Mesothelial cell of epicardium (in vitro differentiated cells): Measurements from ENCODE around the gene PNMA6F. TPM values are rescaled to one million over a fixed set of nuclear protein-coding genes. Genes with fewer than 3 reads are reported as not detected.

Source experiments
- total RNA-seq: library from RNA; stranded (reverse); gene quantifications from 3 replicates; pipeline ENCODE4 v1.2.1, GENCODE V29; 2021

The PNMA6F gene
- total RNA-seq, 1 donor from 2014 or later = not detected

Other genes starting within 250 kb of the PNMA6F start
- gene PNMA6A, start 249.3 kb downstream of the PNMA6F start, total RNA-seq = 4.9 to 5.2 TPM (median 5.1 TPM) in 3 replicates
- not detected in 3 replicates for gene MAGEA1, start 142.5 kb downstream of the PNMA6F start, total RNA-seq
- 16.0 to 17.6 TPM (median 17.5 TPM) in 3 replicates for gene ZNF275, start 12.4 kb upstream of the PNMA6F start, total RNA-seq
- not detected in 3 replicates for gene PNMA6E, start 79.6 kb upstream of the PNMA6F start, total RNA-seq
- 1.3 to 1.4 TPM (median 1.3 TPM) in 3 replicates for gene ZFP92, start 89.7 kb upstream of the PNMA6F start, total RNA-seq
- gene TREX2, start 124.3 kb upstream of the PNMA6F start, total RNA-seq = 0.72 to 0.97 TPM (median 0.83 TPM) in 3 replicates
- gene HAUS7, start 148.8 kb upstream of the PNMA6F start, total RNA-seq = 22.9 to 25.1 TPM (median 24.7 TPM) in 3 replicates
- 114 to 121 TPM (median 121 TPM) in 3 replicates for gene BGN, start 173.2 kb upstream of the PNMA6F start, total RNA-seq
- gene ATP2B3, start 195.9 kb upstream of the PNMA6F start, total RNA-seq = 0.82 to 0.99 TPM (median 0.83 TPM) in 3 replicates